Spleen (tissue), 11 donors: ENCODE data around the gene MRPL52. TPM values are rescaled to one million over a fixed set of nuclear protein-coding genes. Genes with fewer than 3 reads are reported as not detected.

Source experiments
- DNase-seq: peaks from one replicate; pipeline ENCODE4 v3.0.0-alpha.2; 2020
- H3K27ac ChIP-seq, 8 donors: fragments of 200-600 bp; sonication (generic) in 7 of 8; 1 replicate in 4 of 8; 2 replicates in 4 of 8; pipeline versions ENCODE4 v1.5.0 to v1.8.0; 2016 to 2021; ENCODE audit warnings: inconsistent platforms in 4 of 8, mild to moderate bottlenecking in 4 of 8, moderate library complexity in 1 of 8
- H3K27me3 ChIP-seq, 7 donors: fragments of 200-600 bp; sonication (generic) in 6 of 7; replicated peaks in 1 of 7; 1 replicate in 4 of 7; 2 replicates in 3 of 7; pipeline versions ENCODE4 v1.5.0 to v1.8.0; 2016 to 2021; ENCODE audit warnings: inconsistent platforms in 3 of 7, mild to moderate bottlenecking in 1 of 7
- H3K36me3 ChIP-seq, 6 donors: fragments of 200-600 bp; sonication (generic) in 5 of 6; 1 replicate in 4 of 6; 2 replicates in 2 of 6; pipeline versions ENCODE4 v1.5.0 to v1.8.0; 2016 to 2021; ENCODE audit warnings: inconsistent platforms in 2 of 6
- H3K4me1 ChIP-seq, 6 donors: fragments of 200-600 bp; sonication (generic) in 5 of 6; 1 replicate in 3 of 6; 2 replicates in 3 of 6; pipeline versions ENCODE4 v1.5.0 to v1.8.0; 2016 to 2021; ENCODE audit warnings: inconsistent platforms in 3 of 6
- H3K4me3 ChIP-seq, 8 donors: fragments of 200-600 bp; sonication (generic) in 7 of 8; 1 replicate in 4 of 8; 2 replicates in 4 of 8; pipeline versions ENCODE4 v1.5.0 to v1.8.0; 2016 to 2021; ENCODE audit warnings: inconsistent platforms in 4 of 8, mild to moderate bottlenecking in 4 of 8, moderate library complexity in 2 of 8
- H3K9me3 ChIP-seq, 8 donors: fragments of 200-600 bp; sonication (generic) in 7 of 8; 1 replicate in 4 of 8; 2 replicates in 4 of 8; pipeline versions ENCODE4 v1.5.0 to v1.8.0; 2016 to 2021; ENCODE audit warnings: inconsistent platforms in 4 of 8
- CTCF ChIP-seq, 11 experiments: fragments of 200-600 bp in 7 of 11; fragments of 450-650 bp in 4 of 11; sonication (generic) in 4 of 11; IDR thresholded peaks in 8 of 11; conservative IDR thresholded peaks in 3 of 11; 1 replicate in 7 of 11; 2 replicates in 4 of 11; pipeline versions ENCODE4 v1.4.0 to v1.8.0; 2016 to 2021; ENCODE audit warnings: antibody characterized with exemption in 11 of 11, inconsistent platforms in 4 of 11, mild to moderate bottlenecking in 1 of 11
- POLR2A ChIP-seq, 3 donors: fragments of 450-650 bp; IDR thresholded peaks; one replicate each; pipeline ENCODE4 v1.5.1; 2017; ENCODE audit warnings: antibody characterized with exemption in 3 of 3, mild to moderate bottlenecking in 1 of 3
- POLR2AphosphoS5 ChIP-seq, 3 donors: sonication (generic); formaldehyde crosslinking; IDR thresholded peaks; one replicate each; pipeline ENCODE4 v1.5.1; 2017; ENCODE audit warnings: antibody characterized with exemption in 3 of 3
- WGBS, 5 donors: extraction: QIAGEN DNeasy Blood & Tissue Kit in 3 of 5; methylation state at CpG; one replicate each; pipeline versions ENCODE4 v1.1.5 to v1.1.7; 2013 to 2018; 5-methylcytosine and 5-hydroxymethylcytosine counted together
- intact Hi-C: fragments of 100-400 bp; cut with DNase I; formaldehyde crosslinking; loops from one replicate; pipeline ENCODE4 v1.15.0; 2023; ENCODE audit warnings: low total_unique reads
- polyA plus RNA-seq, 3 donors: library from polyadenylated mRNA; stranded (reverse); fragments of 200-250 nt; gene quantifications; one replicate each; pipeline ENCODE4 v1.2.1, GENCODE V29; 2013
- total RNA-seq, 7 donors: library from RNA; depleted of rRNA in 3 of 7; stranded (reverse); fragments of >200 nt in 3 of 7; fragmentation: NEBNext Ultra II Directional in 4 of 7; extraction: Animal tissue kit (Norgen Biotek cat#: 25700) in 4 of 7; gene quantifications; one replicate each; pipeline versions ENCODE4 v1.1.0 to v1.2.1, GENCODE V29; 2016 to 2021
- donor health status: healthy with polysubstance abuse.
- donor health status: DM: no; HTN: no; CAD: no; lungs with moderate emphysema.
- donor health status: DM: no; HTN: no; CAD: no.
- donor health status: Bipolar disorder and iron deficiency.
- donor health status: healthy.
- donor health status: DM: no; HTN: no; CAD: no.
- donor health status: DM: yes; HTN: yes; CAD: no.

The MRPL52 gene
- total and polyA plus RNA-seq, 10 donors: 55.2 to 138 (median 87.0) TPM

GRCh38 chr14:22861651-22862050 is 32.0 kb downstream of the MRPL52 start:
- no peak for TF ChIP-seq POLR2A (IDR thresholded peaks at IDR 0.05)
- TF ChIP-seq POLR2AphosphoS5 (IDR thresholded peaks at IDR 0.05): no peak
- TF ChIP-seq CTCF (IDR thresholded peaks at IDR 0.05 in 8 of 11, conservative IDR thresholded peaks at IDR 0.05 in 3 of 11): no peak
- peaks cover 0 to 21% (median 0%) of the 10 kb centered on the region in 6 donors for H3K4me1 ChIP-seq
- H3K4me3 ChIP-seq: no peak overlapping the region
- no peaks in the 10 kb centered on the region for H3K36me3 ChIP-seq
- peaks cover 0 to 23% (median 0%) of the 10 kb centered on the region in 7 donors for H3K27me3 ChIP-seq
- intact Hi-C loops: no loop called here
- peak; percentile 1 for DNase-seq
- no peak overlapping the region for H3K27ac ChIP-seq
- peaks cover 0 to 4% (median 0%) of the 10 kb centered on the region in 8 donors for H3K9me3 ChIP-seq

GRCh38 chr14:22864979-22865378 is 35.3 kb downstream of the MRPL52 start:
- H3K36me3 ChIP-seq: no peaks in the 10 kb centered on the region
- TF ChIP-seq POLR2A (IDR thresholded peaks at IDR 0.05): no peak
- TF ChIP-seq CTCF (IDR thresholded peaks at IDR 0.05 in 8 of 11, conservative IDR thresholded peaks at IDR 0.05 in 3 of 11): no peak
- TF ChIP-seq POLR2AphosphoS5 (IDR thresholded peaks at IDR 0.05): no peak
- H3K4me3 ChIP-seq: no peak overlapping the region
- no peak overlapping the region for H3K27ac ChIP-seq
- H3K27me3 ChIP-seq: no peaks in the 10 kb centered on the region
- intact Hi-C loops: no loop called here
- 84 to 97% (median 91%) methylated on average over 4 of the region's 4 CpGs for WGBS, 5 donors
- peaks cover 2 to 17% (median 6%) of the 10 kb centered on the region in 6 donors for H3K4me1 ChIP-seq
- DNase-seq: peak; percentile 12
- no peaks in the 10 kb centered on the region for H3K9me3 ChIP-seq

- WGBS, 5 donors: 72 to 79% (median 79%) methylated on average over 6 of the region's 6 CpGs
- DNase-seq: peak; percentile 48
- no peaks in the 10 kb centered on the region for H3K27me3 ChIP-seq
- intact Hi-C loops: no loop called here
- no peak overlapping the region for H3K4me3 ChIP-seq
- TF ChIP-seq CTCF (IDR thresholded peaks at IDR 0.05 in 8 of 11, conservative IDR thresholded peaks at IDR 0.05 in 3 of 11) (no peak), POLR2AphosphoS5 (IDR thresholded peaks at IDR 0.05) (no peak), POLR2A (IDR thresholded peaks at IDR 0.05) (no peak)
- no peaks in the 10 kb centered on the region for H3K9me3 ChIP-seq
- peaks cover 9 to 25% (median 14%) of the 10 kb centered on the region in 6 donors for H3K4me1 ChIP-seq
- no peak overlapping the region for H3K27ac ChIP-seq
- no peaks in the 10 kb centered on the region for H3K36me3 ChIP-seq
Observed at GRCh38 chr14:22865424-22866405, 36.0 kb downstream of the MRPL52 start.

GRCh38 chr14:22866874-22867273 is 37.2 kb downstream of the MRPL52 start:
- no peak overlapping the region for H3K27ac ChIP-seq
- WGBS, 5 donors: 95 to 98% (median 97%) methylated on average over 5 of the region's 5 CpGs
- TF ChIP-seq CTCF (IDR thresholded peaks at IDR 0.05 in 8 of 11, conservative IDR thresholded peaks at IDR 0.05 in 3 of 11) (no peak), POLR2AphosphoS5 (IDR thresholded peaks at IDR 0.05) (no peak)
- no peaks in the 10 kb centered on the region for H3K36me3 ChIP-seq
- H3K4me1 ChIP-seq: peaks cover 11 to 33% (median 17%) of the 10 kb centered on the region in 6 donors
- no peaks in the 10 kb centered on the region for H3K27me3 ChIP-seq
- peak; percentile 1 for DNase-seq
- H3K4me3 ChIP-seq: no peak overlapping the region
- intact Hi-C loops: no loop called here
- no peaks in the 10 kb centered on the region for H3K9me3 ChIP-seq
